HG02588 (cell line): ENCODE results near the gene PAH.
"Not testable (repeated sequence)": the region's sequence is repeated elsewhere in the genome, so short reads cannot be mapped to it uniquely, and the experiment has no call there.

ENCODE experiments used
- ATAC-seq: cut with Tn5 transposase; IDR thresholded peaks from one replicate; pipeline ENCODE4 v1.9.1; 2021; ENCODE audit warnings: mild to moderate bottlenecking, moderate library complexity; ENCODE audit not compliant: unreplicated experiment

Gene PAH

DNA sequence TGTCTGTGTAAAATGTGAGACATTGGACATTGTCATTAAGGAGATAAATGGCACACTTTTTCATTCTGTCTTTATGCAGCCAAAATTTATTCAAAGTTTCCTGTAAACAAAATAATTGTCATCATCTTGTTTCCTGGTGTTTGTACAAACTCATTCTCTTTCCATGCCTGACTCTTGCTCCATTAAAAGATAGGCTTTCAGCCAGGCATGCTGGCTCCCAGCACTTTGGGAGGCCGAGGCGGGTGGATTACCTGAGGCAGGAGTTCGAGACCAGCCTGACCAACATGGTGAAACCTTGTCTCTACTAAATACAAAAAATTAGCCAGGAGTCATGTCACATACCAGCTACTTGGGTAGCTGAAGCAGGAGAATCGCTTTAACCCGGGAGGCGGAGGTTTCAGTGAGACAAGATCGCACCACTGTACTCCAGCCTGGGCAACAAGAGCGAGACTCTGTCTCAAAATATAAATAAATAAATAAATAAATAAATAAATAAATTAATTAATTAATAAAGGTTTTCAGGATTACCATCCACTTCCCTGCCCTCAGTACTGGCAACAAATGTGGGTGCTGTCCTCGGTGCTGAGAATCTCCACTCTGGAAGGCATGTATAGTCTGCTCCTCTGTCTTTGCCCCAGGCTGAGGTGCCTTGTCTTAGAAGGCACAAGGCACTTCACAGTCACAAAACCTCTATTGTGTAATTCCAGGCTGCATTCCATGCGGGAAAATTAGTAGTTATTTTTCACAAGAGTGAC, 83.2 kb downstream of the PAH start:
- no peak for ATAC-seq

DNA sequence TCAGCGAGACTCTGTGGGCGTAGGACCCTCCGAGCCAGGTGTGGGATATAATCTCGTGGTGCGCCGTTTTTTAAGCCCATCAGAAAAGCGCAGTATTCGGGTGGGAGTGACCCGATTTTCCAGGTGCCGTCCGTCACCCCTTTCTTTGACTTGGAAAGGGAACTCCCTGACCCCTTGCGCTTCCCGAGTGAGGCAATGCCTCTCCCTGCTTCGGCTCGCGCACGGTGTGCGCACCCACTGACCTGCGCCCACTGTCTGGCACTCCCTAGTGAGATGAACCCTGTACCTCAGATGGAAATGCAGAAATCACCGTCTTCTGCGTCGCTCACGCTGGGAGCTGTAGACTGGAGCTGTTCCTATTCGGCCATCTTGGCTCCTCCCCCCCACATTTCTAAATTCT, 84.2 kb downstream of the PAH start:
- not testable (repeated sequence) for ATAC-seq

DNA sequence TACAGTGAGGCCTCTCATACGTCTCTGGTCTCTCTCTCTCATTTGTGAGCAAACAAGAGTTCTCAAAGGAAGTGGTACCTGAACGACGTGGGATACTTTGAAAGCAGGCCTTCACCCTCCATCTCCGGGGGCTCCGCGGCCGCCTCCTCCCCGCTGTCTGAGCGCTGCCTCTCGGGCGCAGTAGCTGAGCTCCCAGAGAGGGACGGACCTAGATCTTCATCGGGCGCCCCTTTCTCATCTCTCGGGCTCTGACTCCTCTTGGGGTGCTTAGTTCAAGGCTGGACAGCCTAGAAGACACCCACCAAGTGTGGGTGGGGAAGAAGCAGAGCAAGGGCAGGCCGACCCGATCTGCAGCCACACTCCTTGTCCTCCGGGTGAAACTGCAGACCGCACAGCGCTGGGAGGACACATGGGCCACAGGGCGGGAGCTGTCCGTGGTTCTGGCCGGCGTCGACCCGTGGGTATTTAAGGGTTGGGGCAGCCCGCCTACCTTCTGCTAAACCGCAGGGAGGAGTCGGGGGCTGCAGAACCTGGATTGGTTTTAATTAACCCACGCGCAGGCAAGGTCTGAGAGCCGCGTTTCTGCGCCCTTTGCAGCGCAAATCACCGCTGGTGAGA, 92.7 kb downstream of the PAH start:
- ATAC-seq: no peak

DNA sequence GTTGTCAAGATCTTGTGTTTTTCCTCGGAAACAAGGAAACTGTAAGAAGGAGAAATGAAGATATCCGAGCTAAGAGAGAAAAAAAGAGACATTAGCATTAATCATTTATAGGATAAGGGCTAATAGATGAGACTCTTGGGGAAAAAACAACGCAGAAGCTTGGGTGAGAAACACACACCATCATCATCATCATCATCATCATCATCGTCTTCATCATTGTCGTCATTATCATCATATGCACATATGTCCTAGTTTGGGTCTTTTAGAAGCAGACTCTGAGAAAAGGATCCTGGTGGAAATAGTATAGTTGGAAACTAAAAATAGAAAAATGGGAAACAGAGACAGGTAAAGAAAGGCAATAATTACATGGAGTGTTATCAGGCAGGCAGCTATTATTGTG, 95.9 kb downstream of the PAH start:
- no peak for ATAC-seq

DNA sequence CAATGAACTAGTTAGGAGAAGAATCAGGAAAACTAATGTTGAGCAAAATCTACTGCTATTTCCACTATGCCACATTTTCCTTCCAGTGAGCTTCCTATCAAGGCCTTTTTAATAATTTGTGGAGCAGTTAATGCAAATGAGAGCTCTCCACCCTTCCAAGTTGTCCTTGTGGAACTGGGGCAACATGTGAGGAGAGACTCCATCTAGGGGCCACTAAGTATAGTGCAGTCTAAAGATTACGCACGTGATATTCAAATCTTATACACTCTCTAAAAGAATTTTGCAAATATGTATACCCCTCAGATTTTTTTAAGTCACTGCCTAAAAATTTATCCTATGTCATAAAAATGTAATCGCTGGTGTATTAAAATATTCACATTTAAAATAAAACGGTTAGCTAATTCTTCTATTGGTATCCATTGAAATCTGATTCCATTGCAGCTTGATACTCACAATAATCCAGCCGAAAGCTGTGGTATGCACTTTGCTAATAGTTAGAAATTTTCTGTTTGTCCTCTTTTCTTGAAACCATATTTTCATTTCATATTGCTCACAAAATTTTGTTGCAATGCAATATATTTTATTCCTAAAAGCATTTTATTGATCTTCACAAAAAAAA, 100.1 kb downstream of the PAH start:
- ATAC-seq: no peak

DNA sequence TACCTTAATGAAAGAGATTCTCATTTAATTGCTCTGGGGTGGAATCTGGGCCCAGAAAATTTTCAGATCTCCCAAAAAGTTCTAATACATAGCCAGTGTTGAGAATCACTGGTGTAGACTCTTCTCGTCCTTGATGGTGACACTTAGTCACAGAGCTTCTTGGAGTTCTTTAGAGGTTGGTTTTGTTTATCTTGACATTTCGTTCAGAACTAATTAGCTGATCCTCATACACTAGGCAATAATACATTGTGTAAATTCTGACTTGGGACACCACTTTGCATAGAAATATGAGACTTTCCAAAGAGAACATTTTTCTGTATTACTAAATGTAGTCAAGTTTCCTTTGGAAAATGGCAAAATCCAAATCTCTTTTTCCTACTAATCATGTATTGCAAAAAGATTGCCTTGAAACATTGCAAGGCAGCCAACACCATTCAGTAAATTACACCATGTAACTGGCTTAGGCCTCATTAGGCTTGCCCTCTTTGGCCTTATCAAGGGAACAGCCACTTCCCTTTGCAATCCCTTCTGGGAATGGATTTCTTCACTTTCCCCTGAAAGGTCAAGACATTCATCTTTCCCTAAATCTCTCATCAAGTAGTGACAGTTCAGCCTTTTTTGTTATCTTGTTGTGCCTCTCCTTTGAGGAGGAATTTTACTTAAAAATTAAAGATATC, 102.2 kb downstream of the PAH start:
- no peak for ATAC-seq

DNA sequence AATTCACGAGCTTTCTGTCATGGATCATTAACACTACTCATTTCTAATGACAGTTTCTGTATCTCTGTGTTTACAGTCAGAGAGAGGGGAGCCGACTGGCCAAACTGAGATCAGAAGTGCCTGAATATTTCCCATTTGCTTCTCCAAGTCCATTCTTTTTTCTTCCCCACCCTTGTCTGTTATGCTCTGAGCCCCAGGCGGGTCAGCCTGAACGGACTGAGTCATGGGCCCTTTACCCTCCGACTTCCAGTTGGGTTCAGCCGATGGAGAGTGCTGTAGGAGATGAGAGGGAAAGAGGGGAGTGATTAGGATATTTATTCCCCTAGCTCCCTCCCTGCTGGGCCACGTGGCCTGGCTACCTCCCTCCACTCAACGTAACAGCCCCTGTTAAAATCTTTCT, 104.7 kb downstream of the PAH start:
- ATAC-seq: no peak

DNA sequence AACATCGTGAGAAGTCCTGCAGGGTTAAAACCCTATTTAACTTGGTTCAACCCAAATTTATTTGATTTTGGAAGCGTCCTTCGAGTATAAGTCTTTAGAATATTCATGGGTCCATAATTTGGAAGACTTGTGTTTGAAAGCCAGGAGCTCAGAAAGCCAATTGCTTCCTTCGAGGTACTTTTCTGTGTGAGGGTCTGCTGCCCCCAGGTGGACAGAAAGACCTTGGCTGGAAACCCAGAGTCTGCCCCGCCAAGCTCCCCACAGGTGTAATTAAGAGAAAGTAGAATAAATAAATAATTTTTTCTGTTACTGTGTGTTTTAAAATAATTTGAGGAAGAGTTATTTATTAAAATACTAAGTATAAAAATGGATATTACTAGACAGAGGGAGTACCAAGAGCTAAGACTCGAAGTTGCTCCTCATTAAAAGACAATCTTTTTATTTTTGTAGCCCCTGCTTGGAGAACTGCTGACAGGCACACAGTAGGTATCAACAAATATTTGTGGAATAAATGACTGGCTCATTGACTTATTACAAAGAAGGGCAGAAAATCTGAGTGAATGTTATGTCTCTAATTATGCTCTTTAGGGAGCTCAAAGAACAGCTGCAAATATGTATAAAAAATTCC, 105.8 kb downstream of the PAH start:
- no peak for ATAC-seq

DNA sequence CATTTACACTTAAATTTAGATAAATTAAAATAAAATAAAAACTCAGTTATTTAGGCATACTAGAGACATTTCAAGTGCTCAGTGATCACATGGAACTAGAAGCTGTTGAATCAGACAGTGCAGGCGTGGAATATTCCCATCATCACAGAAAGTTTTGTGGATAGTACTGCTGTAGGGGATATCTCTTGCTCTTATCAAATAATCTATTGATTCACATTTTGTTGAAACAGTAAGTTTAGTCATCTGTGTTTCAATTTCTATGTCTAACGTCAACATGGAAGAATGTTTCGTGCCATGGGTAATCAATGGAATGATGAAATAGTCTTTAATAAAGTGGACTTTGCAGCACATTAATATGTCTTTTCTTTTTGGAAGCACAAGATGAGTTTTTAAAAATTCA, 108.6 kb downstream of the PAH start:
- ATAC-seq: no peak

DNA sequence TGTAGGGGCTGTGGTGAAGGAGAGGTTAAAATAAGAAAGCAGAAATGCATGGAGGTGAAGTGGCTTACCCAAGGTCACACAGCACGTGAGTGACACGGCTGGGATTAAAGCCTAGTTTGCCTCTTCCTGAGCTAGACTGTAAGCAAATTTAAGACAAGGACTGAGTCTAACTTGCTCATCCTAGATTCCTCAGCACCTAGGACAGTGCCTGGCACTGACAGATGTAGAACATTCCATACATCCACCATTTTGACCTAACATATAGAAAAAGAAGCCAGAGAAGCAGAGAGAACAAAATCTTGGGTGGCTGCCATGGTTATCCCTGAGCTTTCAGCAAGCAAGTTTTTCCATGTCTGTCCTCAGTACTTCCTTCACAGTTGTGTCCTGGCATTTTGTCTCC, 110.5 kb downstream of the PAH start:
- no peak for ATAC-seq

DNA sequence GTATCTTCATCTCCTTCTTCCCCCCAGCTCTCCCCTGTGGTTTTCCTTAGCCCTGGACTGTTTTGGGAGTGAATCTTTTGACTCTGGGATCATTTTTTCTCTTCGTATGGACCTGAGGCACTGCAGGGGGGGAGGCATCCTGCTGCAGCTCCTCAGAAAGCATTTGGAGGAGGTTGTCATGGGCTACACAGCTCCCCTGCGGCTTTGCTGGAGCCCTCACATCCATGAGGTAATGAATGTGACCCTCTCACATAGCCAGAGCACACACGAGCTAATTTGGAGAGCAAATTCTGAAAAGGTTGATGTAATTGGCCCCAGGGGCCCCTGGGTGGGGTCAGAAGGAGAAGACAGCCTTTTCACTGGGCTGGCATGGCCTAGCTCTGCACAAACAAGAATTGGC, 110.9 kb downstream of the PAH start:
- ATAC-seq: no peak

DNA sequence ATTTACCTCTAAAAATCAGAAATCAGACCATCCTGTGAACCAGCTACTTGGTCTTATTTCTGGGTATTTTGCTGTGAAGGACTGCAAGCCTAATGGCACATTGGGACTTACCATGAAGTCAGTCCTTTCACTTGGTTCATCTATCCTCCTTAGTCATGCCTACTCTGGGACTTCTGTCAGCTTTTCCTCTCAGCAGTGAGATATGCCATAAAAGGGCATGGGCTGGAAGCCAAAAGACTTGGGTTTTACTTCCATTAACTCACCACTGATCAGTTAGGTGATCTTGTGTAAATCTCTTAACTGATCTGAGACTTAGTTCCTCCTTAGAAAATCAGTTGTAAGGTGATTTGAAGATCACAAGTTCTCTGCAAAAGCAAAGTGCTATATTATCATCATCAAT, 116.5 kb downstream of the PAH start:
- no peak for ATAC-seq

DNA sequence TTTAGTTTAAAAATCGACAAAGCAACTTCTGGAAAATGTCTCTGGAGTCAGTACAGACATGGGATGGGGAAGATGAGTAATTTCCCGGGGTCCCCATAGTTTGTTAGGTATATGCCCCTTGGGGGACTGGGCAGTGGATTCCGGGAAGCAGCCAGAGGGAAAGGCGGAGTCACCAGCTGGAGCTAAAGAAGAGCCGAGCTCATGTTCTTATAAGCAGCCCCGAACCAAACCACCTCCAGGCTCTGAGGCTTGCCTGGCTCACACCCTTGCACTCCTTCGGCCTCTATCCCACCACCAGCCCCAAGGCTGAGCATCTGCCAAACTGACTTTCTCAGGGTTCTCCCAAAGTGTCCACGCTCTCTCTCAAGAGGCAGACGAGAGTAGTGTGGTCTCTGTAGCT, 117.8 kb downstream of the PAH start:
- ATAC-seq: no peak

DNA sequence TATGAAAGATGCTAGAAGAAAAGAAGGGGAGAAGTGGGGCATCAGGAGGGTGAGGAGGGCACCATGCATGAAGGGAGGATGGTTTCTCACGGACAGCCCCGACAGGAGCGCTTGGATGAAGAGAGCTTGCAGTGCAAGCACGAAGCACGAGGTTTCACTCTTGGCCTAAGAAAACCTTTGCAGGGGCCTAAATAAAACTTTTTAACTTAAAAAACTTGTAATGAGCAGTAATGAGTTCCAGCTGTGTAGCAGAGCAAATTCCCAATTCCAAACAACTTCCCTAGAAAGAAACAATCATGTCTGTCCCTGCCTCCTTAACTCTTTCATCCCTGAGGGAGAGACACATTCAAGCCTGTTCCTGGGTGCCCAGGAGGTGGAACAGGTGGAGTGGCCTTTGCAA, 119.5 kb downstream of the PAH start:
- ATAC-seq: no peak

DNA sequence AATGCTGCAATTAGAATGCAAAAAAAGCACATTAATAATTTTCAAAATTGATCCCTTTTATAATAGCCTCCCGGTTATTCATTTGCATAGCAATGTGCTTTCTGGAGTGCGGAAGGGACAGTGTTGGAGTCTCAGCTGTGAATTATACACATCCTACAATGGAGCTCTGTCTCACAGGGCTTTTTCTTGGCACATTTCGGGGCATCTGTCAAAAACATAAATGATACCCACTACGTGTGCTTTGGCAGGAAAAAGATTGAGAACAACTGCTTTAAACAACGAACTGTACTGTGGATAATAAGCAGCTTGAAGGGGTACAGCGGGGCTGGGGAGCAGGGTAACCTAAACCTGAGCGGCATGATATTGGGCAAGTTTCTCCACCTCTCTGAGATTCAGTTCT, 123.1 kb downstream of the PAH start:
- no peak for ATAC-seq
